COLO668 (cell line): ENCODE measurements around the gene DAPK1.

ENCODE experiments used
- DNase-seq: peaks from one replicate; lab custom pipeline; 2025; ENCODE audit not compliant: unreplicated experiment; lab: John Stamatoyannopoulos, UW

The DAPK1 gene

DNA sequence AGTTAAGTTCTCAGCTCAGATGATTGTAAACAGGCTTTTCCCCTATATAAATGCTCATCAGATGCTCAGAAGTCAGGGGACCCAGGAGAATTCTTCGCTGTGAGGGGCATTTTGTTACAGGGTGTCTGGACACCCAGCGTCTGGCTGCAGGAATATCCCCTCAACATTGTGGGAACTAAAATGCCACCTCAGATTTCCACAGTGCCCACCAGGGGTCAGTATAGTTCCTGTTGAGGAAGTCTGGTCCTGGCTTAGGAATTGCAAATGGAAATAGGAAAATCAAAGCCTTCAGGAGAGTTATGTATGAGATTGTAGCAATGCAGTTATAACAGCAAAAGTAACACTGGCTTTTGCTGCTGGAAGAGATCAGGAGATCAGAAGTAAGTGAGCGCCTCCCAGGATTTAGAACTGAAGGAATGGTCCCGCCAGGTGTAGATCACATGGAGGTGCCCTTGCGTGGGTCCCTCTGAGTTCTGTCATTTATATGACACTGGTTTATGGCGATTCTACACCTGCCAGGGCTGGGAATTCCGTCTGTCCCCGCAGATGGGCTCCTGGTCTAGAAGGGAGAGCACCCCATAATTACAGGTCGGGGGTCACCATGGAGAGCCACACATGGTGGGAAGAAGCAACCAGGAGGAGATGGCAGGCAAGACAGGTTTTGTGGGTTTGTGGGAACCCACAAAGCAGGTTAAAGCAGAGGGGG, 181.1 kb downstream of the DAPK1 start:
- peak; percentile 35 for DNase-seq

DNA sequence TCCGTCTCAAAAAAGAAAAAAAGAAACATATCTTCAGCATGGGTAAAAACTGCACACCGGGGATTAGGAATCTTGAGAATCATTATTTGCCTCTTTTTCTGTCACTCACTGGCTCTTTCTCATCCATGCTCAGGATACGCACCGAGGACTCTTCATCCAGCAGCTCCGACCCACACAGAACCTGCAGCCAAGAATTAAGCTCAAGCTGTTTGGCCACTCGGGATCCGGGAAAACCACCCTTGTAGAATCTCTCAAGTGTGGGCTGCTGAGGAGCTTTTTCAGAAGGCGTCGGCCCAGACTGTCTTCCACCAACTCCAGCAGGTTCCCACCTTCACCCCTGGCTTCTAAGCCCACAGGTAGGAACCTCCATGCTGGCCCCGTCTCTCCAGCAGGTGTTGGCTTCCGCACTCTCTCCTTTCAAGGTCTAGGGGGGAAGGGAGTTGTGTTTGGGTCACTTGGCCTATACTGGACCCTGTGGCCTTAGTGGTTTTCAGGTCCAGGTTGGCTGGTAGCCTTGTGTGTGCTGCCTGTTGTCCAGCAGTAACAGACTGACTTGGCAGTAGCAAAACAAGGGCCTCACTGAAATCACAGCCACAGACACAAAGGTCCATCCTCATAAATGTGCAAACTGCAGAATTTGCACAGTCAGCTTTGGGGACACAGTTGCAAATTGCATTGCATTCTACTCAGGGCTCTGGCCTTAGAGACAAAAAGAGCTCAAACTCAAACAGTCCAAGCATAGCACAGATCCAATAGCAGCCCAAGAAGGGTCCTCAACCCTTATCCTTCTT, 183.8 kb downstream of the DAPK1 start:
- no peak for DNase-seq

DNA sequence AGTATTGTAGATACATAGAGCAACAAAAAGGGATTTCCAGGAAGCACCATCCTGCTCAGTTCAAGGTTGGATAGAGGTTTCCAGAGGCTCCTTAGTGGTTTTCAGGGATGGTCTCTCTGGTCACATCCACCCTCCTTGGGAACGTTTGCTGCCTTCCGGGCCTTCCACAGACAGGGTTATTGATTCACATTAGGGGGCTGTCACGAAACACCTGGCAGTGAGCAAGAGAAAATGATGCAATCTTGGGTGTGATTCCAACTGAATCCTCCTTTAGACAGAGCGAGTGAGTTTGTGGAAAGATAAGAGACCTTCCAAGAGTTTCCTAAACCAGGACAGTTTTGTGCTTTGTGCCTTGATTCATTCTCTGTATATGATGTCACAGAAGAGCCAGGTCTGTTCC, 184.4 kb downstream of the DAPK1 start:
- DNase-seq, result no peak

DNA sequence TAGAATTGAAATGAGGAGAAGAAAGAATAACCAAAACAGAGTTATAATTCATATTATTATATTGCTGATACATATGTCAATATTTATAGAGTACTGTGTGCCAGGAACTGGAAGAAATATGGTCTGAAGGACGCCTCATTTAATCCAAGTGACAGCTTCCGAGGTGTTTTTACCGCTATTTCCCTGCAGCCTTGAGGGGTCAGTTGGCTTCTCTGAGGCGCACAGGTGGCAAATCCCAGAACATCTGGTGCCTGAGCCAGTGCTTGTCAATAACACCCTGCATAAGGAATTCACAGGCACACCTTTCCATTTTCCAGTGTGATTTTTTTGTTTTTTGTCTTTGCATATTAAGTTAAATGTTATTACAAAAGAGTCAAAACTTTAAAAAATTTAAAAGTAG, 185.0 kb downstream of the DAPK1 start:
- no peak for DNase-seq

DNA sequence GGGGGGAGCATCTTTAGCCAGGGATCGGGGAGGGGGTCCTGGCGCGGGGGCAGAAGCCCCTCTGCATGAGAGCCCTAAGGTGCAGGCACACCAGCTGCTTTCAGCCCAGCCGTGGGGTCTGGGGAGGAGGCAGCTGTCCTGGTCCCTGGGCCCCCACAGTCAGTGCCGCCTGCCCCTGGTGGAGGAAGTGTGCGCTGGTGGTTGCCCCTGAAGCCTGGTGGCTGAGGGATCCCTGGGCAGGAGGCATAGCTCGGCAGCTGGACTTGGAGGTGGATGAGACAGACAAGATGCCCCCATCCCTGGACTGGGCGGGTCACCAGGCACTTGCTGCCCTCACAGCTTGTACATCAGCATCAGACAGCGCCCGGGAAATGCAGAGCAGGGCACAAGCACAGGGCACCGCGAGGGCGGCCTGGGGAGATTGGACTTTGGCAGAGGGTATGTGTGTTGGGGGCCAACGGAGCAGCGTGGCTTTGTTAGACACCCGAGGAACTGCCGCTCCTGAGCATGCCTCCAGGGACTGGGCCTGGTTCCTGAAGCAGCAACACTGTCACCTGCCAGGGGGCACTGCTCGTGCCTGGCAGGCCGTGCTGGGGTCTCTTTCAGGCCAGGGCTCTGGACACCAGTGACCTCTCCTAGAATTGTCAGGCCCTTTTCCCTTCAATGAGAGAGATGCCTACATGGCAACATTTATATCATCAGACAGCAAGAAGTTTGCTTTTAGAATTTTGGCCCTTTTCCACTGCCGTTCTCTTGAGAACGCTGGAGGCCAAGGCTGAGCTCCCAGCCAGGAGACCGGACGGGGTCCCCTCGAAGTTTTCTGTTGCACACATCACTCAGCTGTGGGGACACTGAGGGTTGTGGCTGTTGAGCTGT, 186.3 kb downstream of the DAPK1 start:
- no peak for DNase-seq

DNA sequence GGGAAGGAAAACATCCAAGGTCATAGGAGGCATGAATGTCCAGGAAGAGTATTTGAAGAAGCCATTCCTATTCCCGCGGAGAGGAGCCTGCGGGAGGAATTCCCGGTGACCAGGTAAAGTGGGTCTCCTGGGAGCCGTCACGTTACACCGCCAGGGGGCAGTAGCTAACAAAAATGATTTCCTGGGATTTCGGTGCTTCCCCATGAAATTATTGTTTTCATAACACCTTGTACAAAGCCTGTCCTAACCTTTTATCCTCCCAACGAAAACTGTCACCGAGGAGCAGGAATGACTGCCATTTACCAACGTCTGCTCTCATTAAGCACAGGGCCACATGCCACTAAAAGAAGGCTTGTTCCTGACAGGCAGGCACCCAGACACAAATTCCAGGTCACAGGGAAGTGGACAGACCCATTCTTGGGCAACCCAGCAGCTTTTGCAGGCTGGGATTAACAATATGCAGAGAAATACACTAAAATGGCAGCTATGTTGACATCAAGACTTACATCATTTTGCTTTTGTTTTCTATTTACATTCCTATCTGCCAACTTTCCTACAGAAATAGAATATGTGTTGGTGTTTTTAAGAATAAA, 187.1 kb downstream of the DAPK1 start:
- peak; percentile 13 for DNase-seq

DNA sequence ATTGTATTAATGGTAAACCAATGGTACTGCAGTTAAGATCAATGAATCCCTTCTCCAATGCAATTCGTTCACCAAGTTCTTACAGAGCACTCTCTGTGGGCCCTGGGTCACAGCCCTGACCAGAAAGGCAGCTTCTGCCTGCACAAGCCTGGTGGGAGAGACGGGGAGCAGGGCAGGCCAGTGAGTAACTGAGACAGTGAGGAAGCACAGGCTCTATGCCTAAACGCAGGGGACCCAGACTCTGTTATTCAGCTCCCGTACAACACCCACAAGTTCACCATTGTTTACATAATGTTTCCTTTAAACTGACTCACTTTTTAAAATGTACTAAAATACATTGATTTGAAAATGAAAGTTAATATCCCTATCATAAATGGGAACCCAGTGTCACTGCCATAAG, 187.8 kb downstream of the DAPK1 start:
- DNase-seq, result no peak

DNA sequence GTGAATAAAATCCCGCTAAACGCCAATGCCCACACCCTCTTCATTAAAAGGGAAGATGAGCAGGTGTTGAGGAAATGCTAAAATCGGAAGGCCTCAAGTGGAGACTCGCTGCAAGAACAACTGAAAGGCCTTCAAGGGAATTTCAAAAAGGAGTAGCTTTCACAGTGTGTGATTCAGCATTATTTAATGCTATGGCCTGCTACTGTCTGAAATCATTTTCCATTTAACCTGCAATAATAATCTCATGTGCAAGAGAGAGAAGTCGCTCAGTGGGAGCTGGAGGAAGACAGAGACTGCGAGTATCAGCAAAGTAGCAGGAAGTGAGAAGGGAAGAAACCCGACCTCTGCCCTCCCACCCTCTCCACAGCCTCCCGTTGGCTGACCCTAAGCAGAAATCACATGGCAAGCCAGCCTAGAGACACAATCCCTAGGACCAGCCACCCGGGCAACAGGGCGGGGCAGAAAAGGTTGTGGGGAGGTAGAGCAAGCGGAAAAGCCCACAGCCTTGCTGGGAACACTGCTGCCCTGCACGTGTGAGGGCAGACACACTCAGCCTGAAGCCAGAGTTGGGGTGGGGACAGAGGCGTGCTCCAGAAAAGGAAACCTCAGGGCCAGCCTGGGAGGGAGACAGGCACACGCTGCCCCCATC, 188.3 kb downstream of the DAPK1 start:
- no peak for DNase-seq

DNA sequence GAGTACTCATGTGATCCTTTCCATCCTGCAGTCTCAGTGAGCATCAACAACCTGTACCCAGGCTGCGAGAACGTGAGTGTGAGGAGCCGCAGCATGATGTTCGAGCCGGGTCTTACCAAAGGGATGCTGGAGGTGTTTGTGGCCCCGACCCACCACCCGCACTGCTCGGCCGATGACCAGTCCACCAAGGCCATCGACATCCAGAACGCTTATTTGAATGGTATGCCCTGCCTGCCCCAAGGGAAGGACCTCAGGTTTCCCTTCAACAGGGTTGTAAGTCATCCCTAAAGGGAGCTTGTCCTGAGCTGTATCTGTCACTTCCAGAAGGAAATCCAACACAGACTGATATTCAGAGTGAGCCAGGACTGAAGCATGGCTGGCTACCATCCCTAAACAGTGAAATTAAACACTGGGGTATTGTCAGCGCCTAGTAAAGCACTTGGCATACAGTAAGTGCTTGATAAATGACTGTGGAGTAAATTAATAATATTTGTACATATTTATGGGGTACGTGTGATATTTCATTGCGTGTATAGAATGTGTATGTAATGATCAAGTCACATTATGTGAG, 188.9 kb downstream of the DAPK1 start:
- DNase-seq, result no peak

DNA sequence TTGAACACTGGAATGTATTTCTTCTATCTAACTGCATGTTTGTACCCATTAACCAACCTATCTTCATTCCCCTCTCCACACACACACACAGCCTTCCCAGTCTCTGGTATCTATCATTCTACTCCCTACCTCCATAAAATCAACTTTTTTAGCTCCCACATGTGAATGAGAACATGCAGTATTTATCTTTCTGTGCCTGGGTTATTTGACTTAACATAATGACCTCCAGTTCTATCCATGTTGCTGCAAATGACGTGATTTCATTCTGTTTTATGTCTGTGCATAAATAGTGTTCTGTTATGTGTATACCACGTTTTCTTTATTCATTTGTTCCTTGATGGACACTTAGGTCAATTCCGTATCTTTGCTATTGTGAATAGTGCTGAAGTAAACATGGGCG, 189.5 kb downstream of the DAPK1 start:
- DNase-seq, result no peak

DNA sequence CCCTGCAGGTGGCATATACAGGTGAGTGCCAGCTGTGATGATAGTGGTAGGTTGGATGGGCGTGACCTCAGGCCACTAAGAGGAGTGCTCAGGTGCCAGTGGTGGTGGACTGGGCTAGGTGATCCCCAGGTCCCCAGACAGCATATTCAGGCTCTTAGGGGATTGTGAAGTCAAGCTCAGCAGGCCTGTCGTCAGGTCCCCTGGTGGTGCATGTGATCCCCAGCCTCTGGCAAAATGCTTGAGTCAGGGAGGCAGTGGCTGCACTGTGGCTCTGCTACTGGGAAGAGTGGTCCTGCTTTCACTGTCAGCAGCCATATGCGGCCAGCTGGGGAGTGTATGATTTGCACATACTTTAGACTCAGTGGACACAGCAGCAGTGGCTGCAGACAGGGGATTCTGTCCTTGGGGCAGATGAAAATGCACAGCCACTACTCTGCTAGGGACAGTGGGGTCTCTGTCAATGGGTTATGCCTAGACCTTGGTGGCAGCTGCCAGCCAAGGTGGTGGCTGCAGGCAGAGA, 196.6 kb downstream of the DAPK1 start:
- DNase-seq, result no peak

DNA sequence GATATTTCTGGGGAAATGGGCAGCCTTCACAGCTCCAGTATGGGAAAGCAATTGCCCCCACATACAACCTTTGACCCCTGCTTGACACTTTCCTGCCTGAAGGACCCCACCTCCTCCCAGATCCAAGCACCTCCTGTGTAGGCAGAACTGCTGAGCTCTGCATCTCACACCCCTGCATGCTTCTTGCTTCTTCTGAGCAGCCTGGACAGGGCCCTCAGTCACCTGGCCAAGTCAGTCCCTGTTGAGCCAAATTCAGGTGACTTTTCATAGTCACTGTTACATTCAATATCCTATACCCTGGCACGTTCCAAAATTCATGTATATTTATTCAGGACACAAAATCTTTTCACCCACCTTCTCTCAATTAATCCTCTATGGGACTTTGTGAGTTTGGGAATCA, 197.9 kb downstream of the DAPK1 start:
- no peak for DNase-seq

DNA sequence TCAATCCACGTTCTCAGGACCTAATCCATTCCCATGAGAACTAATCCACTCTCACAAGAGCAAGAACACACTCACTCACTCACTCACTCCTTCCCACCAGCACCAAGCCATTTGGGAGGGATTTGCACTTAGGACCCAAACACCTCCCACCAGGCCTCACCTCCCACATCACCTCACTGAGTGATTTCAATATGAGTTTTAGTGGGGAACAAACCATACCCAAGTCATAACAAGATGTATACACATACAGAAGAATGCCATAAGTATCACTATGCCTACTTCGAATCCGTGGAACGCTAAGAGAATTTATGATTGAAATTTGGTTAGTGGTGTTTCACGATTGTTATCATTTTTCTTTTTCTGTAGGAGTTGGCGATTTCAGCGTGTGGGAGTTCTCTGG, 199.0 kb downstream of the DAPK1 start:
- no peak for DNase-seq

DNA sequence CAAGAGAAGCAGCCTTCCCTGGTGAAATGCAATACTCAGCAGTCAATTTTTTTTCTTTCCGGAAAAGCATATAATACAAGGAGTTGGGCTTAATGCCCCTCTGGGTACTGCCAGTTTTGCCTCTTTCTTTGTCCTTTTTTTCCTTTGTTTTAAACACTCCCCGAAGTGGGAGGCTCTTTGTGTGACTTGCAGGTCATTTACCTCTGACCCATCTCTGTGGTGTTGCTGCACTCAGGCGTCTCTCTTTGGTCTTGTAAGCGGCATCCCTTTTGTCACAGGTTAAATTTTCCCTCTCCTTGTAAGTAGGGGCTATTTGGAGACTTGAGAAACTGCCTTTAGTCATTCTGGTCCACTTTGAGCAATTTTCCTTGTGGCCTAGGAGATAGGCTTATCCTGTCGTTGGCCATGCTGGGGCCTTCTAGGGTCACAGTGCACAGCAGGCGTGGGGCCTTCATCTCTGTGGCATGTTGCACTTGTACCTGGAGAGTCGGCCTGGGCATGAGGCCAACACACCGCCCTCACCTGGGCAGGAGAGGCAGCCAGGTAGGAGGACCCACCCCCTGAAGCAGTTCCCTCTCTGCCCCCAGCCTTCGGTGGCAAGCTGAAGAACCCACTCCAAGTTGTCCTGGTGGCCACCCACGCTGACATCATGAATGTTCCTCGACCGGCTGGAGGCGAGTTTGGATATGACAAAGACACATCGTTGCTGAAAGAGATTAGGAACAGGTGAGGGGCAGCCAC, 200.6 kb downstream of the DAPK1 start:
- no peak for DNase-seq

DNA sequence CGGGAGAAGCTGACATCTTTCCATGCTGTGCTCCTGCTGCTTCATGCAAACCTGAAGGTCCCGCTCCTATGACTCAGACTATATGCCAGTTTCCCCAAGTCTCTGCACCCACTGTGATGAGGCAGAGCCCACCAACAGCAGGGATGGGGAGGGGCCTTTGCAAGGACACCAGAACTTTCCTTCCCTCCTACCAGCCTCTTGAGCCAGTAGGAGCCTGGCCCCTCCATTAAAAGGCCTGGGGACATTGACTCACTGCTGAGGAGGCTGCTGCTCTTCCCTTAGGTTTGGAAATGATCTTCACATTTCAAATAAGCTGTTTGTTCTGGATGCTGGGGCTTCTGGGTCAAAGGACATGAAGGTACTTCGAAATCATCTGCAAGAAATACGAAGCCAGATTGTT, 202.2 kb downstream of the DAPK1 start:
- no peak for DNase-seq

DNA sequence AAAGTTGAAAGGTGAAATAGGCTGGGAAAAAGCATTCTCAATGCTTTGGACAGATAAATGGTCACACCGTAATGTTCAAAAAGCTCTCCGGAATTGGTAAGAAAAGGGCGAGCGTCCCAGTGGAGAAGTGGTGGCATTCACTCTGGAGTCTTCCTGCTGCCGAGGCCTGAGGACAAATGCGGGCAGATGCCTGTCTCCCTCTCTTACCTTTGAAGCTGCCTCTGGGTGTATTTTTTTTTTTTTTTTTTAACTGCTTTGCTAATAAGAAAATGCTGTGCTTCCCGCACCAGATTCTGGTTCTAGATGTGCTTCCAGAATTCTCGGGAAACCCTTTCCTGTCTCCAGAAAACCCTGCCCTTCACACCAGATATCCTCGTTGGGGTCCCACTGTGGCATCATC, 203.8 kb downstream of the DAPK1 start:
- no peak for DNase-seq

DNA sequence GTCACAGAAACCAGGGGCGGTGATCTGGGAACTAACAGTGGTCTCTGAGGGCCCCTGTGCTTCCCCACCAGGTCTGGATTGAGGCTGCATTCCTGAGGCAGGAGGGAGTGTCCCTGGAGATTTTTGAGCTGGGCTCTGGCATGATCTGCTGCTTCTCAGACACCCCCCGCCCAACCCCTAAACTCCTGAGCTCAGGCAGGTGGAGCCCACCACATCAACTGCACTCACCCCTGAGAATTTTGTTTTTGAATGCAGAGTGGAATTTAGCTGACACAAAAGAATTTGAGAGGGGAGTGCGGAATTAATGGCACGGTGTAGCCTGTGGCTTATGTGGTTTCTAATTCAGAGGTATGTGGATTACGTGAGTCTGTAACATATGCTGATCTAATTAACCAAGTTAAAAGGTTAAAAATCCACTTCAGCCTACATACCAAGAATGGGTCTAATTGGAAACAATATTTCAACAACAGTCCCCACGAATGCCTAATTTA, 204.3 kb downstream of the DAPK1 start:
- DNase-seq, result no peak

DNA sequence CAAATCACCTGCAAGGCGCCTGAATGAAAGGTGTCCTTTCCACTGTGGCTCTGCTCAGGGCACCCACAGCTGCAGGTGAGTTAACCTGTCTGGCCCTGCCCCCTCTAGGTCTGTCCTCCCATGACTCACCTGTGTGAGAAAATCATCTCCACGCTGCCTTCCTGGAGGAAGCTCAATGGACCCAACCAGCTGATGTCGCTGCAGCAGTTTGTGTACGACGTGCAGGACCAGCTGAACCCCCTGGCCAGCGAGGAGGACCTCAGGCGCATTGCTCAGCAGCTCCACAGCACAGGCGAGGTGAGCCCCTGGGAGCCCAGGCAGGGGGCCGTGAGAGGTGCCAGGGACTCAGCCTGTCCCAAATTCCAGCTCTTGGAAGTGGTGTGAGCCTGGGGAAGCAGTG, 205.3 kb downstream of the DAPK1 start:
- DNase-seq, result no peak

DNA sequence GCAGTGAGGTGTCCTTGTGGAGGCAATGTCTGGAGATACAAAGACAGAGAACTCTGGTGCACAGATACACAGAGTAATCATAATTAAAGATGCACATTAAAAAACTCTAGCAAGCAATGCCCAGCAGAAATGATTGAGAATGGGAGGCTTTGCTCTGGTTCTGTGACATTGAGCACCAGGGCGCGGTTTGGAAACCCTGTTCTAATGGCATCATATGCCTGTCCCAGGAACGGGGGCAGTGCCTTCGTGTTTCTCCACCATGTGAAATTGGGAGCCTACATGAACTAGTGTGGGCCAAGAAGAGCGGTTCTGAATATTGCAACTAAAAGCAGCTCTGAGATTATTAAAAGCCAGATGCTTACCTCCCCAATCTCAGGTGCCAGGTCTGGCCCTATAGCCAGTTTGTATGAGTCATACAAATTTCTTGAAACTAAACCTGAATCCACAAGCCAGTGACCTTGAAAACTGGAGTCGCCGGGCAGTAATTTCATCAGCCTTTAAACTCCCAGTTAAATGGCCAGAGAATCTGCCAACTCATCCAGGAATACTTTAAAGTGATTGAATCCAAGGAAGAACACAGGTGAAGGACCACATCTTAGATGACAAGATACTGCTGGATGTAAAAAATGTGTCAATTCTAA, 206.1 kb downstream of the DAPK1 start:
- no peak for DNase-seq
